H1 (cell line): ENCODE data around the gene SLCO1C1. TPM values are rescaled to one million over a fixed set of nuclear protein-coding genes. Genes with fewer than 3 reads are reported as not detected.

Experiments
- CTCF ChIA-PET: fragments of 300-600 bp; sonication (Branson Sonifier 250); formaldehyde crosslinking; loops from one replicate; lab custom pipeline; 2021; ENCODE audit not compliant: partially characterized antibody; lab: Charles Lee
- POLR2A ChIA-PET: fragments of 300-600 bp; sonication (Branson Sonifier 250); formaldehyde crosslinking; loops from one replicate; lab custom pipeline; 2021; ENCODE audit warnings: inconsistent platforms; ENCODE audit not compliant: partially characterized antibody; lab: Charles Lee
- DNase-seq, 2 experiments: peaks; one replicate each; pipeline versions ENCODE4 v3.0.0 to v3.0.0-alpha.2; 2010 to 2022; ENCODE audit warnings: low spot score in 2 of 2, low read depth in 1 of 2, mixed read lengths in 1 of 2
- FAIRE-seq: peaks from 2 replicates; lab custom pipeline; 2011; peaks lifted over from hg19 to GRCh38; lab: Jason Lieb, UNC
- H2AFZ ChIP-seq: 2 replicates; pipeline ENCODE4 v1.8.1; 2012; ENCODE audit warnings: low read length, inconsistent platforms
- H2AK5ac ChIP-seq: 2 replicates; pipeline ENCODE4 v1.6.1; 2013; ENCODE audit warnings: low read depth, low read length
- H2BK120ac ChIP-seq: replicated peaks from 2 replicates; pipeline ENCODE3; 2013; ENCODE audit warnings: low read depth, low read length, inconsistent platforms
- H2BK12ac ChIP-seq: 2 replicates; pipeline ENCODE4 v1.6.1; 2013; ENCODE audit warnings: low read depth, low read length
- H2BK15ac ChIP-seq: 2 replicates; pipeline ENCODE4 v1.6.1; 2013; ENCODE audit warnings: low read length
- H2BK20ac ChIP-seq: 2 replicates; pipeline ENCODE4 v1.6.1; 2013; ENCODE audit warnings: low read length
- H2BK5ac ChIP-seq: 2 replicates; pipeline ENCODE4 v1.6.1; 2013; ENCODE audit warnings: low read depth, low read length
- H3K14ac ChIP-seq: 2 replicates; pipeline ENCODE4 v1.6.1; 2013; ENCODE audit warnings: inconsistent platforms; ENCODE audit not compliant: insufficient read length
- H3K18ac ChIP-seq: 2 replicates; pipeline ENCODE4 v1.6.1; 2013; ENCODE audit warnings: low read length; ENCODE audit errors: extremely low read depth
- H3K23ac ChIP-seq: 2 replicates; pipeline ENCODE4 v1.6.1; 2013; ENCODE audit warnings: inconsistent platforms; ENCODE audit not compliant: insufficient read length
- H3K23me2 ChIP-seq: 2 replicates; pipeline ENCODE4 v1.6.1; 2013; ENCODE audit warnings: low read depth, low read length
- H3K27ac ChIP-seq: 2 replicates; pipeline ENCODE4 v1.6.1; 2011; ENCODE audit warnings: low read depth, low read length, inconsistent platforms
- H3K27me3 ChIP-seq, 4 experiments: replicated peaks in 1 of 4; 1 replicate in 1 of 4; 2 replicates in 3 of 4; pipeline versions ENCODE4 v1.6.1 to v1.8.1; 2011 to 2013; ENCODE audit warnings: low read length in 3 of 4, mild to moderate bottlenecking in 3 of 4, inconsistent platforms in 2 of 4, mixed read lengths in 2 of 4, moderate library complexity in 1 of 4; ENCODE audit not compliant: control insufficient read depth in 3 of 4, insufficient read depth in 3 of 4; ENCODE audit errors: extremely low read depth in 1 of 4
- H3K36me3 ChIP-seq, 4 experiments: 2 replicates each; pipeline versions ENCODE4 v1.6.1 to v1.8.1; 2011 to 2013; ENCODE audit warnings: mild to moderate bottlenecking in 4 of 4, low read length in 3 of 4, moderate library complexity in 2 of 4, control low read depth in 1 of 4, inconsistent platforms in 1 of 4; ENCODE audit not compliant: insufficient read depth in 4 of 4, control insufficient read depth in 2 of 4
- H3K4ac ChIP-seq: replicated peaks from 2 replicates; pipeline ENCODE3; 2013; ENCODE audit warnings: low read length, low read depth, mixed read lengths, inconsistent platforms; ENCODE audit not compliant: insufficient read length
- H3K4me1 ChIP-seq, 4 experiments: replicated peaks in 1 of 4; 1 replicate in 1 of 4; 2 replicates in 3 of 4; pipeline versions ENCODE4 v1.6.1 to v1.8.1; 2011 to 2013; ENCODE audit warnings: low read length in 3 of 4, inconsistent platforms in 2 of 4, mixed read lengths in 1 of 4; ENCODE audit not compliant: insufficient read depth in 4 of 4, control insufficient read depth in 3 of 4
- H3K4me2 ChIP-seq, 2 experiments: 2 replicates each; pipeline versions ENCODE4 v1.6.1 to v1.8.1; 2011 to 2013; ENCODE audit warnings: low read depth in 2 of 2, low read length in 2 of 2, control low read depth in 1 of 2, inconsistent platforms in 1 of 2, mild to moderate bottlenecking in 1 of 2; ENCODE audit not compliant: insufficient read depth in 1 of 2
- H3K4me3 ChIP-seq, 4 experiments: fragments of 200-600, 300-600 bp in 1 of 4; sonication (generic), shearing (Covaris generic), sonication (Bioruptor Twin) in 1 of 4; 2 replicates each; pipeline versions ENCODE4 v1.5.1 to v1.8.1; 2011 to 2016; ENCODE audit warnings: low read length in 4 of 4, low read depth in 3 of 4, control low read depth in 2 of 4, inconsistent platforms in 2 of 4, mild to moderate bottlenecking in 2 of 4, mixed read lengths in 1 of 4, moderate library complexity in 1 of 4; ENCODE audit not compliant: insufficient read depth in 2 of 4; ENCODE audit errors: extremely low read depth in 1 of 4
- H3K56ac ChIP-seq: replicated peaks from 2 replicates; pipeline ENCODE3; 2013; ENCODE audit warnings: low read depth, mild to moderate bottlenecking, mixed read lengths, low read length, inconsistent platforms; ENCODE audit not compliant: insufficient read length
- H3K79me1 ChIP-seq: 2 replicates; pipeline ENCODE4 v1.6.1; 2013; ENCODE audit warnings: low read depth, low read length, control low read depth
- H3K79me2 ChIP-seq, 2 experiments: 2 replicates each; pipeline versions ENCODE4 v1.6.1 to v1.8.1; 2012 to 2013; ENCODE audit warnings: low read length in 2 of 2, mild to moderate bottlenecking in 2 of 2, inconsistent platforms in 1 of 2; ENCODE audit not compliant: insufficient read depth in 2 of 2, control insufficient read depth in 1 of 2
- H3K9ac ChIP-seq, 4 experiments: replicated peaks in 1 of 4; 1 replicate in 1 of 4; 2 replicates in 3 of 4; pipeline versions ENCODE4 v1.6.1 to v1.8.1; 2011 to 2013; ENCODE audit warnings: low read depth in 3 of 4, low read length in 3 of 4, control low read depth in 2 of 4, mild to moderate bottlenecking in 2 of 4, moderate library complexity in 2 of 4, inconsistent platforms in 1 of 4; ENCODE audit errors: extremely low read depth in 1 of 4
- H3K9me3 ChIP-seq, 2 experiments: 2 replicates each; pipeline versions ENCODE4 v1.6.1 to v1.8.1; 2012 to 2013; ENCODE audit warnings: mild to moderate bottlenecking in 2 of 2, moderate library complexity in 2 of 2, control low read depth in 1 of 2, inconsistent platforms in 1 of 2, low read depth in 1 of 2, low read length in 1 of 2, mixed read lengths in 1 of 2; ENCODE audit not compliant: insufficient read depth in 2 of 2
- H4K20me1 ChIP-seq, 2 experiments: replicated peaks in 1 of 2; 2 replicates each; pipeline versions ENCODE3 to v1.8.1; 2011 to 2013; ENCODE audit warnings: inconsistent platforms in 2 of 2, low read length in 2 of 2, mild to moderate bottlenecking in 1 of 2; ENCODE audit not compliant: insufficient read depth in 2 of 2, control insufficient read depth in 1 of 2
- H4K5ac ChIP-seq: 2 replicates; pipeline ENCODE4 v1.6.1; 2013; ENCODE audit warnings: low read length, low read depth, mixed read lengths, inconsistent platforms; ENCODE audit not compliant: insufficient read length
- H4K8ac ChIP-seq: 2 replicates; pipeline ENCODE4 v1.8.0; 2013; ENCODE audit warnings: mild to moderate bottlenecking, moderate library complexity, low read length, inconsistent platforms; ENCODE audit not compliant: insufficient read depth; ENCODE audit errors: extremely low read depth
- H4K91ac ChIP-seq: replicated peaks from 2 replicates; pipeline ENCODE3; 2013; ENCODE audit warnings: low read length, mixed read lengths, inconsistent platforms; ENCODE audit not compliant: insufficient read length
- POLR2A ChIP-seq, 2 experiments: IDR thresholded peaks; 1 replicate in 1 of 2; 2 replicates in 1 of 2; pipeline ENCODE4 v1.6.1; 2011; ENCODE audit warnings: low read depth in 2 of 2, low read length in 2 of 2, mild to moderate bottlenecking in 2 of 2; ENCODE audit errors: control extremely low read depth in 1 of 2
- TAF1 ChIP-seq: IDR thresholded peaks from 2 replicates; pipeline ENCODE4 v1.6.1; 2011; ENCODE audit warnings: mild to moderate bottlenecking, low read depth, low read length
- polyA plus RNA-seq, 7 experiments: library from polyadenylated mRNA; depleted of rRNA in 3 of 7; stranded (reverse) in 5 of 7; unstranded in 2 of 7; fragments of >200 nt in 5 of 7; fragments of 200-250 nt in 2 of 7; gene quantifications; 1 replicate in 5 of 7; 2 replicates in 1 of 7; 4 replicates in 1 of 7; pipeline versions ENCODE4 v1.2.1 to v1.2.3, GENCODE V29; 2011 to 2013; ENCODE audit warnings: missing spikeins in 2 of 7, mixed read lengths in 2 of 7
- total RNA-seq: library from RNA; stranded (reverse); fragmentation: NEBNext Ultra II Directional; extraction: Animal tissue kit (Norgen Biotek cat#: 25700); gene quantifications from 2 replicates; pipeline ENCODE4 v1.2.1, GENCODE V29; 2021

The SLCO1C1 gene
- total and polyA plus RNA-seq, 2 of the 8 experiments (the other 6 are each of a cell fraction or from before 2014, with no cell fraction given) = 0.18 to 0.74 TPM

- Histone ChIP-seq H3K9ac (no peak overlapping the region), H3K4ac (no peak overlapping the region), H3K4me1 (no peaks in the 10 kb centered on the region), H3K14ac (no peak overlapping the region), H2BK20ac (no peak overlapping the region), H3K18ac (no peak overlapping the region), H3K36me3 (no peaks in the 10 kb centered on the region), H3K23me2 (no peaks in the 10 kb centered on the region), H4K20me1 (no peaks in the 10 kb centered on the region), H3K79me1 (no peaks in the 10 kb centered on the region), H2BK12ac (no peak overlapping the region), H3K56ac (no peak overlapping the region), H3K79me2 (no peaks in the 10 kb centered on the region), H2BK15ac (no peak overlapping the region), H4K8ac (no peak overlapping the region), H2BK5ac (no peak overlapping the region), H3K4me2 (no peak overlapping the region), H2BK120ac (no peak overlapping the region), H3K27ac (no peak overlapping the region), H2AK5ac (no peak overlapping the region), H2AFZ (no peak overlapping the region), H4K91ac (no peak overlapping the region), H3K27me3 (no peaks in the 10 kb centered on the region), H3K4me3 (no peak overlapping the region), H3K9me3 (no peaks in the 10 kb centered on the region), H3K23ac (no peak overlapping the region), H4K5ac (no peak overlapping the region)
- DNase-seq (no peak), FAIRE-seq (no peak)
- TF ChIP-seq POLR2A (IDR thresholded peaks at IDR 0.05; ENCODE audit: control extremely low read depth in 1 of 2, low read depth in 2 of 2, low read length in 2 of 2) = no peak
- no peak for TF ChIP-seq TAF1
- CTCF ChIA-PET = no interaction called here
- POLR2A ChIA-PET = no interaction called here
Observed at GRCh38 chr12:20801035-20801434, 105.9 kb downstream of the SLCO1C1 start.

Other genes with a start within 250 kb of the SLCO1C1 start
- not detected in 2 replicates for gene SLCO1B3, start 115.4 kb downstream of the SLCO1C1 start, total RNA-seq
- not detected in 2 replicates for gene SLCO1B3, start 115.4 kb downstream of the SLCO1C1 start, polyA plus RNA-seq (2011; rRNA removed)